ENCODE measurements around the gene ESM1. TPM values are rescaled to one million over a fixed set of nuclear protein-coding genes. Genes with fewer than 3 reads are reported as not detected.

The ESM1 gene
- total RNA-seq, 1 experiment from 2014 or later = not detected

DNA sequence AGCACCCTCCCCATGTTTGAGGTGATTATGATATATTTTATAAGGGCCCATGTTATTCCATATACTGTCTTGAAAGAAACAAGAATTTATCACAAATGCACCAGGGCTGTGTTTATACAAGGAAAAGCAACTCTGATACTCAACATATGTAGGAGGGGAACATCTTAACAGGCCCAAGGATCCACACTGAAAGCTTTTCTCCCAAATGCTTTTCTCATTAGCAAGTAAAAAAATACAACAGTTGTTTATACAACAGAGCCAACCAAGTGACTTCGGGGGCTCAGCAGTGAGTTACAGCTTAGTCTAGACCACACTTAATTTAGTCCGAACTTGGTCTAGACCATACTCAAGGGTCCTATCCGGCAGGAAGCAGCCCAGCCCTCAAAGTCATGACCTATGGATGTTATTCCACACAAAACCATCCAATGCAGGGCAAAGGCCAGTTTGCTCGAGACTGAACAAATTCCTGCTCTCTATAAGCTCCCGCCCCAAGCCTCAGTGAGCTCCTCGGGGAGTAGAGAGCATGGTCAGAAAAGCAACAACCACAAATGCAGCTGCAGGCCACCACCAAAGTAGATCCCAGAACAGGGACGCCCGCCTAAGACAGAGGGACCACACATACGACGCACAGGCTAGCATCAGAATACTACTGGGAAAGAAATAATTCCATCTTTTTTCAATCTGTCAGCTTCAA lies 45.4 kb upstream of the ESM1 start:
- no peaks in the 10 kb centered on the region for H3K4me1 ChIP-seq
- intact Hi-C loops (cut with micrococcal nuclease; ENCODE audit: unreplicated experiment) = no loop called here
- no peaks in the 10 kb centered on the region for H3K36me3 ChIP-seq (ENCODE audit: control insufficient read depth, insufficient read depth, low read length)
- no TSS peak for BruUV-seq (replicated peaks)
- Mint-ChIP-seq H3K4me3 (ENCODE audit: unreplicated experiment) (no peak overlapping the region), H3K27ac (ENCODE audit: unreplicated experiment) (no peak overlapping the region), H3K36me3 (ENCODE audit: insufficient read depth, unreplicated experiment) (no peaks in the 10 kb centered on the region), H3K4me1 (ENCODE audit: low read depth, unreplicated experiment) (no peaks in the 10 kb centered on the region), H3K27me3 (ENCODE audit: insufficient read depth, unreplicated experiment) (peaks cover 14% of the 10 kb centered on the region), H3K9me3 (ENCODE audit: unreplicated experiment) (no peaks in the 10 kb centered on the region)
- 0 out of 2 replicates have a peak, but pooled peaks cover 3% of the 10 kb centered on the region for H3K9me3 ChIP-seq
- H3K4me3 ChIP-seq (ENCODE audit: low read depth, low read length) = no peak overlapping the region
- TF ChIP-seq, protein P1, sequence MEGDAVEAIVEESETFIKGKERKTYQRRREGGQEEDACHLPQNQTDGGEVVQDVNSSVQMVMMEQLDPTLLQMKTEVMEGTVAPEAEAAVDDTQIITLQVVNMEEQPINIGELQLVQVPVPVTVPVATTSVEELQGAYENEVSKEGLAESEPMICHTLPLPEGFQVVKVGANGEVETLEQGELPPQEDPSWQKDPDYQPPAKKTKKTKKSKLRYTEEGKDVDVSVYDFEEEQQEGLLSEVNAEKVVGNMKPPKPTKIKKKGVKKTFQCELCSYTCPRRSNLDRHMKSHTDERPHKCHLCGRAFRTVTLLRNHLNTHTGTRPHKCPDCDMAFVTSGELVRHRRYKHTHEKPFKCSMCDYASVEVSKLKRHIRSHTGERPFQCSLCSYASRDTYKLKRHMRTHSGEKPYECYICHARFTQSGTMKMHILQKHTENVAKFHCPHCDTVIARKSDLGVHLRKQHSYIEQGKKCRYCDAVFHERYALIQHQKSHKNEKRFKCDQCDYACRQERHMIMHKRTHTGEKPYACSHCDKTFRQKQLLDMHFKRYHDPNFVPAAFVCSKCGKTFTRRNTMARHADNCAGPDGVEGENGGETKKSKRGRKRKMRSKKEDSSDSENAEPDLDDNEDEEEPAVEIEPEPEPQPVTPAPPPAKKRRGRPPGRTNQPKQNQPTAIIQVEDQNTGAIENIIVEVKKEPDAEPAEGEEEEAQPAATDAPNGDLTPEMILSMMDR (IDR thresholded peaks at IDR 0.05; ENCODE audit: insufficient read depth in 1 of 2, low read depth in 1 of 2, low read length in 1 of 2, severe bottlenecking in 1 of 2, unreplicated experiment in 1 of 2) = no peak
- no peaks in the 10 kb centered on the region for H3K27me3 ChIP-seq (replicated peaks; ENCODE audit: control insufficient read depth, insufficient read depth, low read length)
- POLR2A ChIA-PET = no interaction called here
- CTCF ChIA-PET = no interaction called here
- no peak for DNase-seq

DNA sequence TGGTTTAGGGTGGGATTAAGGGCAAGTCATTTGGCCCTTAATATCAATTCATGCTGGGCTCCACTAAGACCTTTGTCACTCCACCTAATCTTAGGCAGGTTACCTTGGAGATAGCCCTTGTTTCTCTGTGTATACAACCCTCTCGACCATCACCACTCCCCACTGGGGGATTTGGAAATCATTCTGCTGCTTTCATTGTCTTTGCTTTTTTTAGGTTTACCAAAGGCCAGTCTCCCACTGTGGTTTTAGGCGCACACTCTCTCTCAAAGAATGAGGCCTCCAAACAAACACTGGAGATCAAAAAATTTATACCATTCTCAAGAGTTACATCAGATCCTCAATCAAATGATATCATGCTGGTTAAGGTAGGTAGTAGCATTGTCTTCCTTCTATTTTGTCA lies 44.8 kb upstream of the ESM1 start:
- H3K4me1 ChIP-seq = no peaks in the 10 kb centered on the region
- no peaks in the 10 kb centered on the region for H3K9me3 Mint-ChIP-seq (ENCODE audit: unreplicated experiment)
- H3K27me3 Mint-ChIP-seq (ENCODE audit: insufficient read depth, unreplicated experiment) = peaks cover 19% of the 10 kb centered on the region
- intact Hi-C loops (cut with micrococcal nuclease; ENCODE audit: unreplicated experiment) = no loop called here
- TF ChIP-seq, protein P1 (IDR thresholded peaks at IDR 0.05; ENCODE audit: insufficient read depth in 1 of 2, low read depth in 1 of 2, low read length in 1 of 2, severe bottlenecking in 1 of 2, unreplicated experiment in 1 of 2) = no peak
- BruUV-seq (replicated peaks) = no TSS peak
- H3K27ac Mint-ChIP-seq (ENCODE audit: unreplicated experiment) = no peak overlapping the region
- no peak for DNase-seq
- no peaks in the 10 kb centered on the region for H3K4me1 Mint-ChIP-seq (ENCODE audit: low read depth, unreplicated experiment)
- 0 out of 2 replicates have a peak, but pooled peaks cover 3% of the 10 kb centered on the region for H3K9me3 ChIP-seq
- H3K4me3 ChIP-seq (ENCODE audit: low read depth, low read length) = no peak overlapping the region
- no peak overlapping the region for H3K4me3 Mint-ChIP-seq (ENCODE audit: unreplicated experiment)
- H3K36me3 ChIP-seq (ENCODE audit: control insufficient read depth, insufficient read depth, low read length) = no peaks in the 10 kb centered on the region
- H3K27me3 ChIP-seq (replicated peaks; ENCODE audit: control insufficient read depth, insufficient read depth, low read length) = no peaks in the 10 kb centered on the region
- ChIA-PET POLR2A (no interaction called here), CTCF (no interaction called here)
- no peaks in the 10 kb centered on the region for H3K36me3 Mint-ChIP-seq (ENCODE audit: insufficient read depth, unreplicated experiment)

DNA sequence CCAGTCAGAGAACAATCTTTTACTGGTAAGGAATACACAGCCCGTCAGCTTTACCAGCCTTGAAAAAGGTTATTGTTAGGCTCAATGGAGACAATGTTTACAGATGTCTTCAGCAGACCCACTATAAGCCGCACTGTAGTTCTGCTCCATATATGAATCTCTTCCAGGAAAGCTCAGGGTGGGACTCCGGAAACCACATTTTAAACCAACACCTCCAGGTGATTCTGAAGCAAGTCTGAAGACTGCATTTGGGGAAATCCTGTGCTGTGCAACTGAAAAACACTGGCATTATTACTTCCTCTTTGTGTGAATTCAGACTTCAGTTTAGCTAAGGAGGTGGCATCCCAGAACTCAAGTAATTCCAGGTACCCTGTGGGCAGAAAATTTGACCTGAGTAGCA lies 42.2 kb upstream of the ESM1 start:
- BruUV-seq (replicated peaks) = no TSS peak
- Histone ChIP-seq H3K4me3 (ENCODE audit: low read depth, low read length) (no peak overlapping the region), H3K4me1 (no peaks in the 10 kb centered on the region), H3K27me3 (replicated peaks; ENCODE audit: control insufficient read depth, insufficient read depth, low read length) (no peaks in the 10 kb centered on the region), H3K36me3 (ENCODE audit: control insufficient read depth, insufficient read depth, low read length) (no peaks in the 10 kb centered on the region), H3K9me3 (0 out of 2 replicates have a peak, but pooled peaks cover 3% of the 10 kb centered on the region)
- ChIA-PET POLR2A (no interaction called here), CTCF (no interaction called here)
- Mint-ChIP-seq H3K4me3 (ENCODE audit: unreplicated experiment) (no peak overlapping the region), H3K9me3 (ENCODE audit: unreplicated experiment) (no peaks in the 10 kb centered on the region), H3K27ac (ENCODE audit: unreplicated experiment) (no peak overlapping the region), H3K36me3 (ENCODE audit: insufficient read depth, unreplicated experiment) (no peaks in the 10 kb centered on the region), H3K27me3 (ENCODE audit: insufficient read depth, unreplicated experiment) (peaks cover 22% of the 10 kb centered on the region), H3K4me1 (ENCODE audit: low read depth, unreplicated experiment) (no peaks in the 10 kb centered on the region)
- TF ChIP-seq, protein P1 (IDR thresholded peaks at IDR 0.05; ENCODE audit: insufficient read depth in 1 of 2, low read depth in 1 of 2, low read length in 1 of 2, severe bottlenecking in 1 of 2, unreplicated experiment in 1 of 2) = no peak
- intact Hi-C loops (cut with micrococcal nuclease; ENCODE audit: unreplicated experiment) = no loop called here
- DNase-seq = no peak
